Measurements from ENCODE around the gene MYO15A.

The MYO15A gene

GRCh38 chr17:18155179-18155578, 46.6 kb downstream of the MYO15A start:
- H3K4me3 ChIP-seq (ENCODE audit: insufficient read depth in 1 of 2, low read depth in 1 of 2, low read length in 2 of 2): no peak overlapping the region
- H3K27ac ChIP-seq (ENCODE audit: low read length, poor library complexity, severe bottlenecking): no peak overlapping the region
- no peak overlapping the region for H3K23ac ChIP-seq (ENCODE audit: low read length in 2 of 2)
- no peak overlapping the region for H3K18ac ChIP-seq (ENCODE audit: low read depth in 1 of 2, low read length in 2 of 2)
- H3K79me1 ChIP-seq (replicated peaks; ENCODE audit: low read length, poor library complexity, severe bottlenecking): peaks cover 3% of the 10 kb centered on the region
- H3K4me2 ChIP-seq (ENCODE audit: low read length, poor library complexity, severe bottlenecking): no peak overlapping the region
- no peak overlapping the region for H4K8ac ChIP-seq (ENCODE audit: low read length)
- WGBS: 93% methylated on average over 13 of the region's 14 CpGs
- peaks cover 0 to 4% of the 10 kb centered on the region in 2 experiments for H3K36me3 ChIP-seq (ENCODE audit: control insufficient read depth in 1 of 2, insufficient read depth in 2 of 2, low read depth in 1 of 2, low read length in 2 of 2)
- no peak overlapping the region for H2BK5ac ChIP-seq (ENCODE audit: low read depth, low read length, poor library complexity, severe bottlenecking)
- no peaks in the 10 kb centered on the region for H3K9me3 ChIP-seq (ENCODE audit: control insufficient read depth, low read length)
- no peak overlapping the region for H3K14ac ChIP-seq (ENCODE audit: low read length in 2 of 2)
- H2AK5ac ChIP-seq (ENCODE audit: low read length, severe bottlenecking): no peak overlapping the region
- no peak for DNase-seq
- no peak overlapping the region for H2AFZ ChIP-seq (ENCODE audit: low read depth, low read length)
- H2BK15ac ChIP-seq (ENCODE audit: low read depth, poor library complexity, severe bottlenecking): no peak overlapping the region
- H2BK12ac ChIP-seq (ENCODE audit: low read length in 2 of 2): no peak overlapping the region
- peaks cover 21% of the 10 kb centered on the region for H3K4me1 ChIP-seq (ENCODE audit: control insufficient read depth, insufficient read depth, low read depth, low read length)
- no peak overlapping the region for H2BK120ac ChIP-seq (ENCODE audit: low read depth, low read length)
- H4K91ac ChIP-seq (ENCODE audit: low read length): no peak overlapping the region
- no peaks in the 10 kb centered on the region for H3K27me3 ChIP-seq (ENCODE audit: control insufficient read depth in 1 of 2, insufficient read depth in 1 of 2, low read length in 2 of 2)
- no peak overlapping the region for H3K9ac ChIP-seq (ENCODE audit: low read length)
- no peak overlapping the region for H3K4ac ChIP-seq (ENCODE audit: low read depth in 1 of 2, low read length in 2 of 2)

GRCh38 chr17:18156171-18156975, 47.8 kb downstream of the MYO15A start:
- Histone ChIP-seq H2BK120ac (ENCODE audit: low read depth, low read length) (no peak overlapping the region), H4K91ac (ENCODE audit: low read length) (no peak overlapping the region), H3K23ac (ENCODE audit: low read length in 2 of 2) (peak overlapping the region in 1 of 2 experiments; percentile 28), H3K18ac (ENCODE audit: low read depth in 1 of 2, low read length in 2 of 2) (no peak overlapping the region), H2BK12ac (ENCODE audit: low read length in 2 of 2) (no peak overlapping the region), H3K9ac (ENCODE audit: low read length) (no peak overlapping the region), H3K4me3 (ENCODE audit: insufficient read depth in 1 of 2, low read depth in 1 of 2, low read length in 2 of 2) (no peak overlapping the region), H3K14ac (ENCODE audit: low read length in 2 of 2) (no peak overlapping the region), H3K79me1 (replicated peaks; ENCODE audit: low read length, poor library complexity, severe bottlenecking) (peaks cover 3% of the 10 kb centered on the region), H3K4me2 (ENCODE audit: low read length, poor library complexity, severe bottlenecking) (no peak overlapping the region), H2AK5ac (ENCODE audit: low read length, severe bottlenecking) (no peak overlapping the region), H2AFZ (ENCODE audit: low read depth, low read length) (no peak overlapping the region), H3K27ac (ENCODE audit: low read length, poor library complexity, severe bottlenecking) (no peak overlapping the region), H4K8ac (ENCODE audit: low read length) (no peak overlapping the region), H3K9me3 (ENCODE audit: control insufficient read depth, low read length) (no peaks in the 10 kb centered on the region), H2BK5ac (ENCODE audit: low read depth, low read length, poor library complexity, severe bottlenecking) (no peak overlapping the region), H3K27me3 (ENCODE audit: control insufficient read depth in 1 of 2, insufficient read depth in 1 of 2, low read length in 2 of 2) (no peaks in the 10 kb centered on the region), H2BK15ac (ENCODE audit: low read depth, poor library complexity, severe bottlenecking) (no peak overlapping the region), H3K4ac (ENCODE audit: low read depth in 1 of 2, low read length in 2 of 2) (no peak overlapping the region), H3K4me1 (ENCODE audit: control insufficient read depth, insufficient read depth, low read depth, low read length) (peaks cover 20% of the 10 kb centered on the region), H3K36me3 (ENCODE audit: control insufficient read depth in 1 of 2, insufficient read depth in 2 of 2, low read depth in 1 of 2, low read length in 2 of 2) (no peaks in the 10 kb centered on the region)
- DNase-seq: no peak
- 80% methylated on average over 6 of the region's 8 CpGs for WGBS

- no peak overlapping the region for H2BK5ac ChIP-seq (ENCODE audit: low read depth, low read length, poor library complexity, severe bottlenecking)
- H2BK120ac ChIP-seq (ENCODE audit: low read depth, low read length): no peak overlapping the region
- no peak overlapping the region for H2BK12ac ChIP-seq (ENCODE audit: low read length in 2 of 2)
- no peak overlapping the region for H4K91ac ChIP-seq (ENCODE audit: low read length)
- H3K9ac ChIP-seq (ENCODE audit: low read length): no peak overlapping the region
- H3K4me3 ChIP-seq (ENCODE audit: insufficient read depth in 1 of 2, low read depth in 1 of 2, low read length in 2 of 2): no peak overlapping the region
- H2AFZ ChIP-seq (ENCODE audit: low read depth, low read length): no peak overlapping the region
- H3K4me2 ChIP-seq (ENCODE audit: low read length, poor library complexity, severe bottlenecking): no peak overlapping the region
- no peaks in the 10 kb centered on the region for H3K36me3 ChIP-seq (ENCODE audit: control insufficient read depth in 1 of 2, insufficient read depth in 2 of 2, low read depth in 1 of 2, low read length in 2 of 2)
- H3K14ac ChIP-seq (ENCODE audit: low read length in 2 of 2): no peak overlapping the region
- H3K27ac ChIP-seq (ENCODE audit: low read length, poor library complexity, severe bottlenecking): no peak overlapping the region
- no peak overlapping the region for H2AK5ac ChIP-seq (ENCODE audit: low read length, severe bottlenecking)
- no peak overlapping the region for H2BK15ac ChIP-seq (ENCODE audit: low read depth, poor library complexity, severe bottlenecking)
- no peak overlapping the region for H3K4ac ChIP-seq (ENCODE audit: low read depth in 1 of 2, low read length in 2 of 2)
- peaks cover 2% of the 10 kb centered on the region for H3K79me1 ChIP-seq (replicated peaks; ENCODE audit: low read length, poor library complexity, severe bottlenecking)
- no peaks in the 10 kb centered on the region for H3K27me3 ChIP-seq (ENCODE audit: control insufficient read depth in 1 of 2, insufficient read depth in 1 of 2, low read length in 2 of 2)
- no peaks in the 10 kb centered on the region for H3K9me3 ChIP-seq (ENCODE audit: control insufficient read depth, low read length)
- H3K4me1 ChIP-seq (ENCODE audit: control insufficient read depth, insufficient read depth, low read depth, low read length): peaks cover 20% of the 10 kb centered on the region
- H3K18ac ChIP-seq (ENCODE audit: low read depth in 1 of 2, low read length in 2 of 2): no peak overlapping the region
- WGBS: 93% methylated on average over 10 of the region's 10 CpGs
- no peak overlapping the region for H3K23ac ChIP-seq (ENCODE audit: low read length in 2 of 2)
- no peak overlapping the region for H4K8ac ChIP-seq (ENCODE audit: low read length)
- DNase-seq: no peak
These were observed 48.4 kb downstream of the MYO15A start for GRCh38 chr17:18156976-18157280.

GRCh38 chr17:18157354-18157985, 48.9 kb downstream of the MYO15A start:
- Histone ChIP-seq H3K18ac (ENCODE audit: low read depth in 1 of 2, low read length in 2 of 2) (no peak overlapping the region), H3K27ac (ENCODE audit: low read length, poor library complexity, severe bottlenecking) (no peak overlapping the region), H2BK15ac (ENCODE audit: low read depth, poor library complexity, severe bottlenecking) (no peak overlapping the region), H3K23ac (ENCODE audit: low read length in 2 of 2) (no peak overlapping the region), H2BK120ac (ENCODE audit: low read depth, low read length) (no peak overlapping the region), H3K9me3 (ENCODE audit: control insufficient read depth, low read length) (no peaks in the 10 kb centered on the region), H3K36me3 (ENCODE audit: control insufficient read depth in 1 of 2, insufficient read depth in 2 of 2, low read depth in 1 of 2, low read length in 2 of 2) (no peaks in the 10 kb centered on the region), H2BK5ac (ENCODE audit: low read depth, low read length, poor library complexity, severe bottlenecking) (no peak overlapping the region), H3K4me3 (ENCODE audit: insufficient read depth in 1 of 2, low read depth in 1 of 2, low read length in 2 of 2) (no peak overlapping the region), H3K4me1 (ENCODE audit: control insufficient read depth, insufficient read depth, low read depth, low read length) (peaks cover 20% of the 10 kb centered on the region), H3K4ac (ENCODE audit: low read depth in 1 of 2, low read length in 2 of 2) (no peak overlapping the region), H3K9ac (ENCODE audit: low read length) (no peak overlapping the region), H2AFZ (ENCODE audit: low read depth, low read length) (no peak overlapping the region), H2AK5ac (ENCODE audit: low read length, severe bottlenecking) (no peak overlapping the region), H4K8ac (ENCODE audit: low read length) (no peak overlapping the region), H4K91ac (ENCODE audit: low read length) (no peak overlapping the region), H3K79me1 (replicated peaks; ENCODE audit: low read length, poor library complexity, severe bottlenecking) (peaks cover 2% of the 10 kb centered on the region), H3K4me2 (ENCODE audit: low read length, poor library complexity, severe bottlenecking) (no peak overlapping the region), H2BK12ac (ENCODE audit: low read length in 2 of 2) (no peak overlapping the region), H3K14ac (ENCODE audit: low read length in 2 of 2) (no peak overlapping the region), H3K27me3 (ENCODE audit: control insufficient read depth in 1 of 2, insufficient read depth in 1 of 2, low read length in 2 of 2) (no peaks in the 10 kb centered on the region)
- DNase-seq: no peak
- 67% methylated on average over 22 of the region's 22 CpGs for WGBS

Data from mesenchymal stem cell (in vitro differentiated cells and primary cell).